ENCODE results near the gene SMARCB1. TPM values are rescaled to one million over a fixed set of nuclear protein-coding genes. Genes with fewer than 3 reads are reported as not detected.

The SMARCB1 gene
- total and polyA plus RNA-seq, 2 experiments from 2014 or later: 114 to 132 TPM

DNA sequence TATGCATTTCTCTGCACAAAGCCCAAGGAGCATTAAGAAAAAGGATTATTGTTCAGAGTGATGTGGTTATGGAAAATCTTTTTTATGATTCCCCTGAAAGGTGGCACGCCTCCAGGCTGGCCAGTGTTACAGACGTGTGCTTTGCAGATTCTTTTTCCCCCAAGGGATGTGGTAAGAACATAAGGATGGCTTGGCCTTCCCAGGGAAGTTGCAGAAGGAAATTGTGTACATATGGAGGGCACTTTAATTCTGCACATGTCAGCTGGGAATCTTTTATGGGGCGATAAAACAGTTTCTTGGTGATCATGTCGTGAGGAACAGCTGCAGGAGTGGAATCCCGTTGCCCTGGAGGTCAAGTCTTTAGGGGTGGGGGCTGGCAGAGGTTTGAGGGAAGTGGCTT, 9.7 kb downstream of the SMARCB1 start:
- H3K9me2 ChIP-seq (ENCODE audit: insufficient read depth): no peaks in the 10 kb centered on the region
- no peak overlapping the region for H3K4me2 ChIP-seq
- H2AFZ ChIP-seq: no peak overlapping the region
- Mint-ChIP-seq H3K9me3 (no peaks in the 10 kb centered on the region; the same call in 2 of the 3 replicates), H3K4me1 (no peaks in the 10 kb centered on the region), H3K27me3 (ENCODE audit: insufficient read depth, low read depth, poor library complexity) (no peaks in the 10 kb centered on the region), H3K36me3 (ENCODE audit: low read depth) (peaks cover 90% of the 10 kb centered on the region), H3K27ac (no peak overlapping the region), H3K4me3 (no peak overlapping the region)
- no peak overlapping the region for H3K27ac ChIP-seq (ENCODE audit: low read depth)
- H3F3A ChIP-seq (replicated peaks; ENCODE audit: low read depth): 0 out of 2 replicates have a peak, but pooled peaks cover 9% of the 10 kb centered on the region
- H3K4me1 ChIP-seq (ENCODE audit: insufficient read depth): no peaks in the 10 kb centered on the region
- DNase-seq (ENCODE audit: low spot score): no peak
- H3K79me2 ChIP-seq (replicated peaks; ENCODE audit: insufficient read depth): peaks cover 23% of the 10 kb centered on the region
- H3K4me3 ChIP-seq: no peak overlapping the region
- H3K36me3 ChIP-seq (ENCODE audit: insufficient read depth): peaks cover 36% of the 10 kb centered on the region
- H3K27me3 ChIP-seq (ENCODE audit: insufficient read depth): no peaks in the 10 kb centered on the region
- ATAC-seq: no peak
- TF ChIP-seq, protein P1, sequence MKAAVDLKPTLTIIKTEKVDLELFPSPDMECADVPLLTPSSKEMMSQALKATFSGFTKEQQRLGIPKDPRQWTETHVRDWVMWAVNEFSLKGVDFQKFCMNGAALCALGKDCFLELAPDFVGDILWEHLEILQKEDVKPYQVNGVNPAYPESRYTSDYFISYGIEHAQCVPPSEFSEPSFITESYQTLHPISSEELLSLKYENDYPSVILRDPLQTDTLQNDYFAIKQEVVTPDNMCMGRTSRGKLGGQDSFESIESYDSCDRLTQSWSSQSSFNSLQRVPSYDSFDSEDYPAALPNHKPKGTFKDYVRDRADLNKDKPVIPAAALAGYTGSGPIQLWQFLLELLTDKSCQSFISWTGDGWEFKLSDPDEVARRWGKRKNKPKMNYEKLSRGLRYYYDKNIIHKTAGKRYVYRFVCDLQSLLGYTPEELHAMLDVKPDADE (IDR thresholded peaks at IDR 0.05): no peak
- TF ChIP-seq EZH2 (IDR thresholded peaks at IDR 0.05; ENCODE audit: low read depth, unreplicated experiment) (no peak), STAT1 (IDR thresholded peaks at IDR 0.05; ENCODE audit: unreplicated experiment) (no peak), EZH2phosphoT487 (IDR thresholded peaks at IDR 0.05; ENCODE audit: unreplicated experiment) (no peak), CREB1 (CRISPR knock-in tag; IDR thresholded peaks at IDR 0.05; ENCODE audit: low read depth) (no peak), NANOG (IDR thresholded peaks at IDR 0.05; ENCODE audit: borderline replicate concordance) (no peak)
- peaks cover 9% of the 10 kb centered on the region; the same call in 1 of the 2 replicates for H4K20me1 ChIP-seq (replicated peaks; ENCODE audit: insufficient read depth)

DNA sequence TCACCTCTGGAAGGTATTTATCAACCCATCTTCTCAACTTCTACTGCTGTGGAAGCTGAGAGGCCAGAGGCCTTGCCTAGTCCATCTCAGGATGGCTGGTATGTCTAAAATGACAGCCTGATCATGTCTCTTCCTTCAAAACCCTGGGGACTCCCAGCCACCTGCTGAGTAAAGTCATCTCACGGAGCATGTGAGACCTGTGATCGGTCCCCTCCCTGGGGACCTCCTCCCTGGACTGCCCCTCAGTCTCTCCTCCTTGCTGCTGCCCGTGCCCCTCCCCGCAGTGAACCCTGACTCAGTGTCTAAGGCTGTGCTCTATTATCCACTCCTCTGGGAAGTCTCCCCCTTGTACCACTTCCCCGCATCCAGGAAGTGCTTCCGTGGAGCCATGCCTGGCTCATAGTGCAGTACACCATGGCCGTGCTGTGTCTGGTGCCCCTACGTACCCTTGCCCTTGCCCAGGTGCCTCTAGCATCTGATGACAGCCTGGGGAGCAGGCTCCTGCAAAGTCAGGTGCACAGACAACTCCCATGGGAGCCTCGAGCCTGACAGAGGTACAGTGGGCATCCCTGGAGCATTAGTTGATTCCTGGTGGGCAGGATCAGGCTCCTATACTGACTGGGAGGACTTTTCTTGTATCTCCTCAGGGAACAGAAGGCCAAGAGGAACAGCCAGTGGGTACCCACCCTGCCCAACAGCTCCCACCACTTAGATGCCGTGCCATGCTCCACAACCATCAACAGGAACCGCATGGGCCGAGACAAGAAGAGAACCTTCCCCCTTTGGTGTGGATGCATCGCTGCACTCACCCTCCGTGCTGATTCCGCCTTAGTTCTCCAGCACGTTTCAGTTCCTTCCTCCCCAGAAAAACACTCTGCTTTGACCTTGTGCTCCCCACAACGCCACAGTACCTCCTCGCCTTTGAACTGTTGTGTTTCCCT, 13.8 kb downstream of the SMARCB1 start:
- H3F3A ChIP-seq (replicated peaks; ENCODE audit: low read depth): peaks cover 4% of the 10 kb centered on the region; the same call in 1 of the 2 replicates
- no peak overlapping the region for H3K4me3 Mint-ChIP-seq
- H4K20me1 ChIP-seq (replicated peaks; ENCODE audit: insufficient read depth): no peaks in the 10 kb centered on the region; the same call in 1 of the 2 replicates
- H3K4me1 ChIP-seq (ENCODE audit: insufficient read depth): no peaks in the 10 kb centered on the region
- DNase-seq (ENCODE audit: low spot score) (no peak), ATAC-seq (no peak)
- H3K27ac ChIP-seq (ENCODE audit: low read depth): no peak overlapping the region
- no peak overlapping the region for H2AFZ ChIP-seq
- peaks cover 40% of the 10 kb centered on the region for H3K36me3 ChIP-seq (ENCODE audit: insufficient read depth)
- H3K27me3 Mint-ChIP-seq (ENCODE audit: insufficient read depth, low read depth, poor library complexity): no peaks in the 10 kb centered on the region
- H3K9me3 Mint-ChIP-seq: no peaks in the 10 kb centered on the region; the same call in 2 of the 3 replicates
- H3K27ac Mint-ChIP-seq: peak overlapping the region; percentile 86; the same call in 1 of the 2 replicates
- no peak overlapping the region for H3K4me3 ChIP-seq
- H3K9me2 ChIP-seq (ENCODE audit: insufficient read depth): no peaks in the 10 kb centered on the region
- H3K27me3 ChIP-seq (ENCODE audit: insufficient read depth): no peaks in the 10 kb centered on the region
- no peak overlapping the region for H3K4me2 ChIP-seq
- peaks cover 90% of the 10 kb centered on the region for H3K36me3 Mint-ChIP-seq (ENCODE audit: low read depth)
- H3K4me1 Mint-ChIP-seq: peaks cover 3% of the 10 kb centered on the region; the same call in 1 of the 3 replicates
- no peaks in the 10 kb centered on the region for H3K79me2 ChIP-seq (replicated peaks; ENCODE audit: insufficient read depth)
- TF ChIP-seq POLR2AphosphoS5 (IDR thresholded peaks at IDR 0.05; ENCODE audit: low read depth): no peak
- TF ChIP-seq, protein P2, sequence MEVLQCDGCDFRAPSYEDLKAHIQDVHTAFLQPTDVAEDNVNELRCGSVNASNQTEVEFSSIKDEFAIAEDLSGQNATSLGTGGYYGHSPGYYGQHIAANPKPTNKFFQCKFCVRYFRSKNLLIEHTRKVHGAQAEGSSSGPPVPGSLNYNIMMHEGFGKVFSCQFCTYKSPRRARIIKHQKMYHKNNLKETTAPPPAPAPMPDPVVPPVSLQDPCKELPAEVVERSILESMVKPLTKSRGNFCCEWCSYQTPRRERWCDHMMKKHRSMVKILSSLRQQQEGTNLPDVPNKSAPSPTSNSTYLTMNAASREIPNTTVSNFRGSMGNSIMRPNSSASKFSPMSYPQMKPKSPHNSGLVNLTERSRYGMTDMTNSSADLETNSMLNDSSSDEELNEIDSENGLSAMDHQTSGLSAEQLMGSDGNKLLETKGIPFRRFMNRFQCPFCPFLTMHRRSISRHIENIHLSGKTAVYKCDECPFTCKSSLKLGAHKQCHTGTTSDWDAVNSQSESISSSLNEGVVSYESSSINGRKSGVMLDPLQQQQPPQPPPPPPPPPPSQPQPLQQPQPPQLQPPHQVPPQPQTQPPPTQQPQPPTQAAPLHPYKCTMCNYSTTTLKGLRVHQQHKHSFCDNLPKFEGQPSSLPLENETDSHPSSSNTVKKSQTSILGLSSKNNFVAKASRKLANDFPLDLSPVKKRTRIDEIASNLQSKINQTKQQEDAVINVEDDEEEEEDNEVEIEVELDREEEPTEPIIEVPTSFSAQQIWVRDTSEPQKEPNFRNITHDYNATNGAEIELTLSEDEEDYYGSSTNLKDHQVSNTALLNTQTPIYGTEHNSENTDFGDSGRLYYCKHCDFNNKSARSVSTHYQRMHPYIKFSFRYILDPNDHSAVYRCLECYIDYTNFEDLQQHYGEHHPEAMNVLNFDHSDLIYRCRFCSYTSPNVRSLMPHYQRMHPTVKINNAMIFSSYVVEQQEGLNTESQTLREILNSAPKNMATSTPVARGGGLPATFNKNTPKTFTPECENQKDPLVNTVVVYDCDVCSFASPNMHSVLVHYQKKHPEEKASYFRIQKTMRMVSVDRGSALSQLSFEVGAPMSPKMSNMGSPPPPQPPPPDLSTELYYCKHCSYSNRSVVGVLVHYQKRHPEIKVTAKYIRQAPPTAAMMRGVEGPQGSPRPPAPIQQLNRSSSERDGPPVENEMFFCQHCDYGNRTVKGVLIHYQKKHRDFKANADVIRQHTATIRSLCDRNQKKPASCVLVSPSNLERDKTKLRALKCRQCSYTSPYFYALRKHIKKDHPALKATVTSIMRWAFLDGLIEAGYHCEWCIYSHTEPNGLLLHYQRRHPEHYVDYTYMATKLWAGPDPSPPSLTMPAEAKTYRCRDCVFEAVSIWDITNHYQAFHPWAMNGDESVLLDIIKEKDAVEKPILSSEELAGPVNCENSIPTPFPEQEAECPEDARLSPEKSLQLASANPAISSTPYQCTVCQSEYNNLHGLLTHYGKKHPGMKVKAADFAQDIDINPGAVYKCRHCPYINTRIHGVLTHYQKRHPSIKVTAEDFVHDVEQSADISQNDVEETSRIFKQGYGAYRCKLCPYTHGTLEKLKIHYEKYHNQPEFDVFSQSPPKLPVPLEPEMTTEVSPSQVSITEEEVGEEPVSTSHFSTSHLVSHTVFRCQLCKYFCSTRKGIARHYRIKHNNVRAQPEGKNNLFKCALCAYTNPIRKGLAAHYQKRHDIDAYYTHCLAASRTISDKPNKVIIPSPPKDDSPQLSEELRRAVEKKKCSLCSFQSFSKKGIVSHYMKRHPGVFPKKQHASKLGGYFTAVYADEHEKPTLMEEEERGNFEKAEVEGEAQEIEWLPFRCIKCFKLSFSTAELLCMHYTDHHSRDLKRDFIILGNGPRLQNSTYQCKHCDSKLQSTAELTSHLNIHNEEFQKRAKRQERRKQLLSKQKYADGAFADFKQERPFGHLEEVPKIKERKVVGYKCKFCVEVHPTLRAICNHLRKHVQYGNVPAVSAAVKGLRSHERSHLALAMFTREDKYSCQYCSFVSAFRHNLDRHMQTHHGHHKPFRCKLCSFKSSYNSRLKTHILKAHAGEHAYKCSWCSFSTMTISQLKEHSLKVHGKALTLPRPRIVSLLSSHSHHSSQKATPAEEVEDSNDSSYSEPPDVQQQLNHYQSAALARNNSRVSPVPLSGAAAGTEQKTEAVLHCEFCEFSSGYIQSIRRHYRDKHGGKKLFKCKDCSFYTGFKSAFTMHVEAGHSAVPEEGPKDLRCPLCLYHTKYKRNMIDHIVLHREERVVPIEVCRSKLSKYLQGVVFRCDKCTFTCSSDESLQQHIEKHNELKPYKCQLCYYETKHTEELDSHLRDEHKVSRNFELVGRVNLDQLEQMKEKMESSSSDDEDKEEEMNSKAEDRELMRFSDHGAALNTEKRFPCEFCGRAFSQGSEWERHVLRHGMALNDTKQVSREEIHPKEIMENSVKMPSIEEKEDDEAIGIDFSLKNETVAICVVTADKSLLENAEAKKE (CRISPR knock-in tag; IDR thresholded peaks at IDR 0.05): no peak
- no peak for TF ChIP-seq EZH2phosphoT487 (IDR thresholded peaks at IDR 0.05; ENCODE audit: unreplicated experiment)
- TF ChIP-seq, protein P1 (IDR thresholded peaks at IDR 0.05): no peak
- no peak for TF ChIP-seq CREB1 (CRISPR knock-in tag; IDR thresholded peaks at IDR 0.05; ENCODE audit: low read depth)
- no peak for TF ChIP-seq NANOG (IDR thresholded peaks at IDR 0.05; ENCODE audit: borderline replicate concordance)
- no peak for TF ChIP-seq ZNF331 (CRISPR knock-in tag; IDR thresholded peaks at IDR 0.05; ENCODE audit: low read depth)
- TF ChIP-seq EZH2 (IDR thresholded peaks at IDR 0.05; ENCODE audit: low read depth, unreplicated experiment): no peak
- TF ChIP-seq JUNB (IDR thresholded peaks at IDR 0.05; ENCODE audit: unreplicated experiment): no peak
- no peak for TF ChIP-seq ZNF114 (CRISPR knock-in tag; IDR thresholded peaks at IDR 0.05)
- TF ChIP-seq STAT1 (IDR thresholded peaks at IDR 0.05; ENCODE audit: unreplicated experiment): no peak

Measured in GM23338 (cell line).